Natural killer cell treated with Interleukin-12 subunit alpha and Interleukin-12 subunit beta and Interleukin-15 and Interleukin-18, amount 100 ng/mL, for 72 hours (primary cell): ENCODE results near the gene OOSP1. TPM values are rescaled to one million over a fixed set of nuclear protein-coding genes. Genes with fewer than 3 reads are reported as not detected.

ENCODE experiments used
- ATAC-seq, 2 donors: fragments of 150-1000 bp; cut with Tn5 transposase in 1 of 2; sonication (Bioruptor Pico), chemical (Tn5 transposase) in 1 of 2; 2 replicates each; pipeline ENCODE4 v1.10.0; 2021
- DNase-seq: peaks from one replicate; pipeline ENCODE4 v3.0.0; 2022; ENCODE audit warnings: low spot score
- H3K27ac Mint-ChIP-seq, 2 donors: 1 replicate in 1 of 2; 2 replicates in 1 of 2; pipeline ENCODE4 v1.8.0; 2022; ENCODE audit warnings: mixed read lengths in 2 of 2, mild to moderate bottlenecking in 1 of 2, moderate library complexity in 1 of 2
- H3K27me3 Mint-ChIP-seq, 2 donors: 1 replicate in 1 of 2; 2 replicates in 1 of 2; pipeline ENCODE4 v1.8.0; 2022; ENCODE audit warnings: mixed read lengths in 2 of 2
- H3K36me3 Mint-ChIP-seq: one replicate; pipeline ENCODE4 v1.8.0; 2022; ENCODE audit warnings: mixed read lengths
- H3K4me1 Mint-ChIP-seq, 2 donors: 1 replicate in 1 of 2; 2 replicates in 1 of 2; pipeline ENCODE4 v1.8.0; 2022; ENCODE audit warnings: low read depth in 2 of 2, mixed read lengths in 2 of 2, mild to moderate bottlenecking in 1 of 2
- H3K4me3 Mint-ChIP-seq: one replicate; pipeline ENCODE4 v1.8.0; 2022; ENCODE audit warnings: mixed read lengths
- H3K9me3 Mint-ChIP-seq: 2 replicates; pipeline ENCODE4 v1.8.0; 2022; ENCODE audit warnings: mixed read lengths
- total RNA-seq, 2 donors: library from RNA; stranded (reverse); gene quantifications; one replicate each; pipeline ENCODE4 v1.2.3, GENCODE V29; 2022

Gene OOSP1
- total RNA-seq, 2 donors from 2014 or later: not detected

GRCh38 chr11:59939482-59939881 lies 1.2 kb downstream of the OOSP1 start:
- Mint-ChIP-seq H3K4me3 (no peak overlapping the region), H3K27ac (no peak overlapping the region)

GRCh38 chr11:59941091-59941490 lies 2.9 kb downstream of the OOSP1 start:
- DNase-seq (no peak), ATAC-seq (no peak)
- no peak overlapping the region for H3K27ac Mint-ChIP-seq
- peaks cover 6 to 12% of the 10 kb centered on the region in 2 donors for H3K27me3 Mint-ChIP-seq
- H3K9me3 Mint-ChIP-seq: no peaks in the 10 kb centered on the region
- H3K36me3 Mint-ChIP-seq: no peaks in the 10 kb centered on the region
- H3K4me1 Mint-ChIP-seq: no peaks in the 10 kb centered on the region
- H3K4me3 Mint-ChIP-seq: no peak overlapping the region

More at GRCh38 chr11:59939482-59939881, 1.2 kb downstream of the OOSP1 start:
- Mint-ChIP-seq H3K4me1 (no peaks in the 10 kb centered on the region), H3K27me3 (peaks cover 2 to 12% of the 10 kb centered on the region in 2 donors), H3K36me3 (no peaks in the 10 kb centered on the region), H3K9me3 (no peaks in the 10 kb centered on the region)
- ATAC-seq (no peak), DNase-seq (no peak)

GRCh38 chr11:59943997-59944714 lies 5.9 kb downstream of the OOSP1 start:
- no peak overlapping the region for H3K27ac Mint-ChIP-seq
- H3K27me3 Mint-ChIP-seq: peaks cover 8 to 20% of the 10 kb centered on the region in 2 donors
- H3K9me3 Mint-ChIP-seq: no peaks in the 10 kb centered on the region
- ATAC-seq (no peak), DNase-seq (no peak)
- no peaks in the 10 kb centered on the region for H3K4me1 Mint-ChIP-seq
- no peak overlapping the region for H3K4me3 Mint-ChIP-seq
- no peaks in the 10 kb centered on the region for H3K36me3 Mint-ChIP-seq

GRCh38 chr11:59944720-59945119 lies 6.5 kb downstream of the OOSP1 start:
- no peak for DNase-seq
- H3K27ac Mint-ChIP-seq: no peak overlapping the region

GRCh38 chr11:59953463-59954218 lies 15.4 kb downstream of the OOSP1 start:
- H3K27me3 Mint-ChIP-seq: peaks cover 9 to 40% of the 10 kb centered on the region in 2 donors
- peak in 1 of 2 donors; percentile 51 for ATAC-seq
- H3K36me3 Mint-ChIP-seq: no peaks in the 10 kb centered on the region
- H3K4me3 Mint-ChIP-seq: no peak overlapping the region
- no peak for DNase-seq
- H3K4me1 Mint-ChIP-seq: no peaks in the 10 kb centered on the region
- peaks cover 2% of the 10 kb centered on the region for H3K9me3 Mint-ChIP-seq
- H3K27ac Mint-ChIP-seq: no peak overlapping the region

More at GRCh38 chr11:59944720-59945119, 6.5 kb downstream of the OOSP1 start:
- no peaks in the 10 kb centered on the region for H3K36me3 Mint-ChIP-seq
- H3K4me3 Mint-ChIP-seq: no peak overlapping the region
- peaks cover 8 to 21% of the 10 kb centered on the region in 2 donors for H3K27me3 Mint-ChIP-seq
- no peaks in the 10 kb centered on the region for H3K9me3 Mint-ChIP-seq
- no peak for ATAC-seq
- H3K4me1 Mint-ChIP-seq: no peaks in the 10 kb centered on the region

- peaks cover 2% of the 10 kb centered on the region for H3K9me3 Mint-ChIP-seq
- ATAC-seq (no peak), DNase-seq (no peak)
- no peak overlapping the region for H3K4me3 Mint-ChIP-seq
- no peak overlapping the region for H3K27ac Mint-ChIP-seq
- peaks cover 7 to 44% of the 10 kb centered on the region in 2 donors for H3K27me3 Mint-ChIP-seq
- H3K36me3 Mint-ChIP-seq: no peaks in the 10 kb centered on the region
- no peaks in the 10 kb centered on the region for H3K4me1 Mint-ChIP-seq
Observed at GRCh38 chr11:59954219-59954847, 16.1 kb downstream of the OOSP1 start.

GRCh38 chr11:59957094-59957493 lies 18.9 kb downstream of the OOSP1 start:
- H3K36me3 Mint-ChIP-seq: no peaks in the 10 kb centered on the region
- peaks cover 2 to 25% of the 10 kb centered on the region in 2 donors for H3K27me3 Mint-ChIP-seq
- H3K4me1 Mint-ChIP-seq: no peaks in the 10 kb centered on the region
- no peak for ATAC-seq
- no peak overlapping the region for H3K27ac Mint-ChIP-seq
- DNase-seq: no peak
- H3K9me3 Mint-ChIP-seq: no peaks in the 10 kb centered on the region
- H3K4me3 Mint-ChIP-seq: no peak overlapping the region

GRCh38 chr11:59960502-59961381 lies 22.5 kb downstream of the OOSP1 start:
- H3K27ac Mint-ChIP-seq: no peak overlapping the region
- no peak overlapping the region for H3K4me3 Mint-ChIP-seq
- no peaks in the 10 kb centered on the region for H3K4me1 Mint-ChIP-seq
- DNase-seq (no peak), ATAC-seq (peak; percentile 43 to 68)
- no peaks in the 10 kb centered on the region for H3K36me3 Mint-ChIP-seq
- peaks cover 6 to 19% of the 10 kb centered on the region in 2 donors for H3K27me3 Mint-ChIP-seq
- no peaks in the 10 kb centered on the region for H3K9me3 Mint-ChIP-seq

GRCh38 chr11:59962107-59962482 lies 23.9 kb downstream of the OOSP1 start:
- DNase-seq (no peak), ATAC-seq (no peak)
- Mint-ChIP-seq H3K27ac (no peak overlapping the region), H3K36me3 (no peaks in the 10 kb centered on the region), H3K27me3 (peaks cover 4 to 9% of the 10 kb centered on the region in 2 donors), H3K9me3 (no peaks in the 10 kb centered on the region), H3K4me1 (no peaks in the 10 kb centered on the region), H3K4me3 (no peak overlapping the region)

- peaks cover 3 to 4% of the 10 kb centered on the region in 2 donors for H3K27me3 Mint-ChIP-seq
- ATAC-seq (no peak), DNase-seq (no peak)
- no peak within 1 kb of the TSS for H3K27ac Mint-ChIP-seq
- no peaks in the 10 kb centered on the region for H3K36me3 Mint-ChIP-seq
- H3K4me3 Mint-ChIP-seq: no peak within 1 kb of the TSS
- no peaks in the 10 kb centered on the region for H3K4me1 Mint-ChIP-seq
- no peaks in the 10 kb centered on the region for H3K9me3 Mint-ChIP-seq
Observed at GRCh38 chr11:59963733-59964132, 25.5 kb downstream of the OOSP1 start, which contains the start of gene OOSP4A. TSS of gene OOSP4A (plus strand) at chr11:59964033. CDS start at chr11:59964033, 0 bp downstream.

- no peak for DNase-seq
- Mint-ChIP-seq H3K4me3 (no peak overlapping the region), H3K27ac (no peak overlapping the region), H3K36me3 (no peaks in the 10 kb centered on the region), H3K9me3 (no peaks in the 10 kb centered on the region), H3K27me3 (peaks cover 0 to 4% of the 10 kb centered on the region in 2 donors), H3K4me1 (no peaks in the 10 kb centered on the region)
- ATAC-seq: no peak
Observed at GRCh38 chr11:59965424-59965823, 27.2 kb downstream of the OOSP1 start.

GRCh38 chr11:59966201-59966600 lies 28.0 kb downstream of the OOSP1 start:
- DNase-seq: no peak
- H3K27ac Mint-ChIP-seq: no peak overlapping the region
- no peak overlapping the region for H3K4me3 Mint-ChIP-seq
- H3K36me3 Mint-ChIP-seq: no peaks in the 10 kb centered on the region
- no peaks in the 10 kb centered on the region for H3K9me3 Mint-ChIP-seq
- H3K4me1 Mint-ChIP-seq: no peaks in the 10 kb centered on the region
- H3K27me3 Mint-ChIP-seq: peaks cover 0 to 4% of the 10 kb centered on the region in 2 donors
- no peak for ATAC-seq
